ENCODE measurements around the gene SMAD2. TPM values are rescaled to one million over a fixed set of nuclear protein-coding genes. Genes with fewer than 3 reads are reported as not detected.

The SMAD2 gene
- total and polyA plus RNA-seq, 7 donors: 34.1 to 101 (median 56.1) TPM

- WGBS, 2 donors: 75% methylated on average over 10 of the region's 10 CpGs
- Histone ChIP-seq H3K27me3 (no peaks in the 10 kb centered on the region), H3K4me1 (peaks cover 0 to 4% (median 4%) of the 10 kb centered on the region in 4 donors), H3K9me3 (no peaks in the 10 kb centered on the region), H3K4me3 (no peak overlapping the region), H3K36me3 (no peaks in the 10 kb centered on the region), H3K27ac (no peak overlapping the region)
- DNase-seq: no peak
- intact Hi-C loops (cut with DNase I): no loop called here
- no peak for TF ChIP-seq CTCF (IDR thresholded peaks at IDR 0.05)
- no peak for TF ChIP-seq EP300 (IDR thresholded peaks at IDR 0.05)
Measured at GRCh38 chr18:47800248-47800647, 130.2 kb downstream of the SMAD2 start.

- no peak for TF ChIP-seq CTCF (IDR thresholded peaks at IDR 0.05)
- TF ChIP-seq EP300 (IDR thresholded peaks at IDR 0.05): no peak
- no peak for TF ChIP-seq POLR2AphosphoS5 (IDR thresholded peaks at IDR 0.05)
- no peak for TF ChIP-seq POLR2A (IDR thresholded peaks at IDR 0.05)
- Histone ChIP-seq H3K27me3 (no peaks in the 10 kb centered on the region), H3K4me1 (peaks cover 0 to 13% (median 11%) of the 10 kb centered on the region in 4 donors), H3K36me3 (no peaks in the 10 kb centered on the region), H3K4me3 (no peak overlapping the region), H3K9me3 (no peaks in the 10 kb centered on the region), H3K27ac (no peak overlapping the region)
- DNase-seq: no peak
- 68 to 69% methylated on average over 13 of the region's 13 CpGs for WGBS, 2 donors
- intact Hi-C loops (cut with DNase I): no loop called here
Measured at GRCh38 chr18:47799376-47799775, 131.1 kb downstream of the SMAD2 start.

GRCh38 chr18:47798366-47798765 lies 132.1 kb downstream of the SMAD2 start:
- Histone ChIP-seq H3K4me3 (no peak overlapping the region), H3K27ac (no peak overlapping the region), H3K4me1 (peaks cover 0 to 17% (median 13%) of the 10 kb centered on the region in 4 donors), H3K36me3 (no peaks in the 10 kb centered on the region), H3K27me3 (no peaks in the 10 kb centered on the region), H3K9me3 (no peaks in the 10 kb centered on the region)
- WGBS, 2 donors: 67 to 86% methylated on average over 11 of the region's 11 CpGs
- intact Hi-C loops (cut with DNase I): no loop called here
- TF ChIP-seq POLR2AphosphoS5 (IDR thresholded peaks at IDR 0.05) (no peak), CTCF (IDR thresholded peaks at IDR 0.05) (no peak), EP300 (IDR thresholded peaks at IDR 0.05) (no peak), POLR2A (IDR thresholded peaks at IDR 0.05) (no peak)
- no peak for DNase-seq

DNA sequence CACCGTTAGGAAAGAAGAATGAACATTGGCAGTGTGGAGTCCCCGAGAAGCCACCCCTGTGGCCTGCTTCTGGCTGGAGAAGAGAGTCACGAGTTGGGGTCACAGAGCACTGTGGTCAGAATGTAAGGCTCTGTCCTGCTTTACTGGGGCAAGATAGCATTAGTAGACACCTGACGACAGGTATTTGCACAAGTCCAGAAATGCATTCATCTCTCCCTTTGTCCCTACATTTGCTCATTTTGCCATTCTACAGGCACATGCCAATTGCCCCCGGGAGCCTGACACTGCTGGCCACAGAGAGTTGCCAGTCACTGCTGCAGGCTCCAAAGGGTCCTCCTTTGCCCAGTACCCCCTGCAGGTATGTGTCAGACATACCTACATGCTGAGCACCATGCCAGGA lies 133.3 kb downstream of the SMAD2 start:
- Histone ChIP-seq H3K27me3 (no peaks in the 10 kb centered on the region), H3K4me3 (no peak overlapping the region), H3K9me3 (no peaks in the 10 kb centered on the region), H3K27ac (no peak overlapping the region), H3K36me3 (no peaks in the 10 kb centered on the region), H3K4me1 (peaks cover 0 to 17% (median 13%) of the 10 kb centered on the region in 4 donors)
- intact Hi-C loops (cut with DNase I): no loop called here
- no peak for DNase-seq
- WGBS, 2 donors: 90 to 92% methylated on average over 5 of the region's 5 CpGs
- TF ChIP-seq EP300 (IDR thresholded peaks at IDR 0.05) (no peak), POLR2AphosphoS5 (IDR thresholded peaks at IDR 0.05) (no peak), POLR2A (IDR thresholded peaks at IDR 0.05) (no peak), CTCF (IDR thresholded peaks at IDR 0.05) (no peak)

DNA sequence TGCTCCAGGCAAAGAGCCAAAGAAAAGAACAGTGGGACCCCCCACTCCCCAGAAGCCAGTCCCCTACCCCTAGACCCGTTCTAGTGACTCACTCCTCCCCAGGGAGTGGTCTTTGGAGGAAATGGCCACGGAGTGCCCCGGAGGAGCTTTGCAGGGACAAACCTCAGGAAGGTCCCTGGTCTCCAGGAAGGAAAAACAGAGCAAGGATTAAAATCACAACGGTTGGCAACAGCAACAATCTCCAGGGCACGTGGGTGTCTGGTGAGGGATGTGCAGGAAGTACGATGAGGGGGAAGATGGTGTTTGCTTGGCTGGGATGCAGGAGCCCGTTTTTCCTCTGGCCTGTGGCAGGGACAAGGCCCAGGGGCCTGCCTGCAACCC lies 135.0 kb downstream of the SMAD2 start:
- H3K4me3 ChIP-seq: no peak overlapping the region
- intact Hi-C loops (cut with DNase I): no loop called here

More for the DNA sequence above, 135.0 kb downstream of the SMAD2 start:
- H3K9me3 ChIP-seq: no peaks in the 10 kb centered on the region
- H3K36me3 ChIP-seq: no peaks in the 10 kb centered on the region
- peaks cover 0 to 17% (median 13%) of the 10 kb centered on the region in 4 donors for H3K4me1 ChIP-seq
- H3K27me3 ChIP-seq: no peaks in the 10 kb centered on the region
- TF ChIP-seq EP300 (IDR thresholded peaks at IDR 0.05): no peak
- no peak for TF ChIP-seq POLR2A (IDR thresholded peaks at IDR 0.05)
- no peak for TF ChIP-seq POLR2AphosphoS5 (IDR thresholded peaks at IDR 0.05)
- no peak for TF ChIP-seq CTCF (IDR thresholded peaks at IDR 0.05)
- WGBS, 2 donors: 46 to 49% methylated on average over 7 of the region's 7 CpGs
- DNase-seq: no peak
- H3K27ac ChIP-seq: no peak overlapping the region

Measured in sigmoid colon (tissue), 7 donors.